Progenitor cell of endocrine pancreas (in vitro differentiated cells): ENCODE data around the gene EIF1. TPM values are rescaled to one million over a fixed set of nuclear protein-coding genes. Genes with fewer than 3 reads are reported as not detected.
"Not testable (repeated sequence)": the region's sequence is repeated elsewhere in the genome, so short reads cannot be mapped to it uniquely, and the experiment has no call there.

Experiments used
- DNase-seq: peaks from one replicate; pipeline ENCODE4 v3.0.0; 2021; ENCODE audit warnings: low spot score; ENCODE audit not compliant: unreplicated experiment
- H3K27ac Mint-ChIP-seq: 2 replicates; pipeline ENCODE4 v1.8.0; 2021; ENCODE audit warnings: mild to moderate bottlenecking, moderate library complexity, mixed read lengths
- H3K27me3 Mint-ChIP-seq: 2 replicates; pipeline ENCODE4 v1.8.0; 2021; ENCODE audit warnings: mixed read lengths
- H3K36me3 Mint-ChIP-seq: 2 replicates; pipeline ENCODE4 v1.8.0; 2022; ENCODE audit warnings: mixed read lengths; ENCODE audit not compliant: insufficient read depth
- H3K4me1 Mint-ChIP-seq: 2 replicates; pipeline ENCODE4 v1.8.0; 2021; ENCODE audit warnings: low read depth, mixed read lengths
- H3K4me3 Mint-ChIP-seq: 2 replicates; pipeline ENCODE4 v1.8.0; 2021; ENCODE audit warnings: low read depth, mild to moderate bottlenecking, moderate library complexity, mixed read lengths
- H3K9me3 Mint-ChIP-seq: 2 replicates; pipeline ENCODE4 v1.8.0; 2021; ENCODE audit warnings: low read depth, mixed read lengths
- CTCF ChIP-seq: fragments of 200-600 bp; sonication (generic); IDR thresholded peaks from one replicate; pipeline ENCODE4 v1.5.0; 2021; ENCODE audit warnings: antibody characterized with exemption, mild to moderate bottlenecking; ENCODE audit not compliant: unreplicated experiment
- long read RNA-seq: library from polyadenylated mRNA; unstranded; transcript quantifications from one replicate; pipeline ENCODE4 v2.0.0, GENCODE V29; 2020
- total RNA-seq: library from RNA; stranded (reverse); gene quantifications from 2 replicates; pipeline ENCODE4 v1.2.1, GENCODE V29; 2021

EIF1 gene
- 622 and 652 TPM in 2 replicates for total RNA-seq
- long read RNA-seq, transcript EIF1-203 (4 exons, 2,330 nt), result major isoform, 99 of 139 reads
- long read RNA-seq, partial matches to known transcripts, result 20 of 139 reads
- long read RNA-seq, other reads (novel, unspliced or antisense), result 14 of 139 reads

- Mint-ChIP-seq H3K27ac (peak within 1 kb of the TSS; percentile 100), H3K27me3 (no peaks in the 10 kb centered on the region), H3K36me3 (peaks cover 26% of the 10 kb centered on the region), H3K4me3 (peak within 1 kb of the TSS; percentile 97), H3K9me3 (no peaks in the 10 kb centered on the region), H3K4me1 (peaks cover 14% of the 10 kb centered on the region)
- peak; percentile 99 for DNase-seq
- no peak for TF ChIP-seq CTCF
These were observed at the start of gene EIF1 for GRCh38 chr17:41688641-41689496. EIF1 (plus strand) TSS chr17:41688885; CDS start chr17:41689039, 154 bp downstream.

DNA sequence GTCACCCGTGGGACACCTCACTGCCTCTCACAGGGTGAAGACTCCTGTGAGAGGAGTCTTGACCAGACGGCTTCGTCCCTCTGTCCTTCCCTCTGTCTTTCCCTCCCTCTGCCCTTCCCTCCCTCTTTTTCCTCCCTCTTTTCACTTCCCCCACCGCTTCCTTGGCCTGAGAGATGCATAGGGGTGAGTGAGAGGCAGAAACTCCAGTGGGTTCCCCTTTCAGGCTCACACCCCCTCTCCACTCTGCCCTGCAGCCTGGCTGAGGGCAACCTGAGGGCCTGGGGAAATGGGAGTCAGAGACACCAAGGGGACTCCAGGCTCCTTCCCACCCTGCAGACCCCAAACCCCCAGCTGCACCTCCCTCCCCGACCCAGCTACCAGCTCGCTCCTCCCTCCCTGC is 49.7 kb upstream of the EIF1 start:
- Mint-ChIP-seq H3K4me3 (no peak overlapping the region), H3K27me3 (peaks cover 3% of the 10 kb centered on the region), H3K4me1 (peaks cover 1% of the 10 kb centered on the region), H3K9me3 (no peaks in the 10 kb centered on the region), H3K27ac (no peak overlapping the region), H3K36me3 (no peaks in the 10 kb centered on the region)
- no peak for TF ChIP-seq CTCF
- no peak for DNase-seq

DNA sequence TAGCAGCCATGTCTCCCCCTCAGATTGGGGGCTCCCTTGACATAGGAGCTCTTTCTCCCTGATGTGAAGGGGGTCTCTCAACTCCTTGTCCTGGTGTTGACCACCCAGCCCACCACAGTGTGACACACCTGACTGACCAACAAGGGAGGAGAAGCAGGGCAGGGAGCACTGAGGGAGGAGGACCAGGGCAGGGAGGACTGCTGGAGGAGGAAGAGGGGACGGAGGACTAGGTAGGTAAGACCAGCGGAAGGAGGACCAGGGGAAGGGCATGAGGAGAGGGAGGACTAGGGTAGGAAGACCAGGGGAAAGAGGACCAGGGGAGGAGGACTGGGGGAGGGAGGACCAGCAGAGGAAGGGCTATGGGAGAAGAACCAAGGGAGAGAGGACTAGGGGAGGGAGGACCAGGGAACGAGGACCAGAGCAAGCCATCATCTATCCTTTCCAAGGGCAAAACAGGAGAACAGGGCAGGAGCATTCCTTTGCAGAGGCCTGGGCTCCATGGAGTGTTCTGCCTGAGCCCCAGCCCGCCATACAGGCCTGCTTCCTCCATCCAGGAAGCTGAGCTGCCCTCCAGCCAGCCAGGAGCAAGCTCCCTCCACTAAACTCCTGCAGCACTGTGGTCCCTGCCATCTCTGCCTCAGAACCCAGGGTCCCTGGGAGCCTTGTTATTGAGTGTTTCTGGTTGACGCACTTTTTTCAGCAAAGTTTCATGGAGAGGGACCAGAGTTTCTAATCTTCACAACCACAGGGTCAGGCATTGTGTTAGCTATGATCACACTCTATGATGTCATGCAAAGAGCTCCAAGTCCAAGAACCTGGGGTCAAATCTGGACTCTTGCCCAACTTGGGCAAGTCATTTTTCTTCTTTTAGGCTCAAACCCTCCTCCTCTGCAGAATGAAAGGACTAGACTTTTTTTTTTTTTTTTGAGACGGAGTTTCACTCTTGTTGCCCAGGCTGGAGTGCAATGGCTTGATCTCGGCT is 48.9 kb upstream of the EIF1 start:
- H3K9me3 Mint-ChIP-seq, result no peaks in the 10 kb centered on the region
- no peak for TF ChIP-seq CTCF
- DNase-seq, result no peak
- no peak overlapping the region for H3K4me3 Mint-ChIP-seq
- peaks cover 1% of the 10 kb centered on the region for H3K4me1 Mint-ChIP-seq
- no peaks in the 10 kb centered on the region for H3K36me3 Mint-ChIP-seq
- no peak overlapping the region for H3K27ac Mint-ChIP-seq
- peaks cover 3% of the 10 kb centered on the region for H3K27me3 Mint-ChIP-seq

DNA sequence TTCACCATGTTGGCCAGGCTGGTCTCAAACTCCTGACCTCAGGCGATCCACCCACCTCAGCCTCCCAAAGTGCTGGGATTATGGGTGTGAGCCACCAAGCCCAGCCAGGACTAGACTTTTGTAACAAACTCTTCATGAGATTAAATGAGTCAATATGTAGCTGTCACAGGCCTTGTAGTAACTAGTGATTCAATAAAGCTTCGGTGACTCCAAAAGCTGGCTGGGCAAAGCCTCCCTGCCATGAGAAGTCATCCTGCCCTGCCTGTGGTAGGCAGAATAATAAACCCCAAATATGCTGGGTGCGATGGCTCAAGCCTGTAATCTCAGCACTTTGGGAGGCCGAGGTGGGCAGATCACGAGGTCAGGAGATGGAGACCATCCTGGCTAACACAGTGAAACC is 48.1 kb upstream of the EIF1 start:
- not testable (repeated sequence) for DNase-seq, H3K4me1 Mint-ChIP-seq, H3K27ac Mint-ChIP-seq, H3K36me3 Mint-ChIP-seq, H3K9me3 Mint-ChIP-seq, H3K4me3 Mint-ChIP-seq, H3K27me3 Mint-ChIP-seq

DNA sequence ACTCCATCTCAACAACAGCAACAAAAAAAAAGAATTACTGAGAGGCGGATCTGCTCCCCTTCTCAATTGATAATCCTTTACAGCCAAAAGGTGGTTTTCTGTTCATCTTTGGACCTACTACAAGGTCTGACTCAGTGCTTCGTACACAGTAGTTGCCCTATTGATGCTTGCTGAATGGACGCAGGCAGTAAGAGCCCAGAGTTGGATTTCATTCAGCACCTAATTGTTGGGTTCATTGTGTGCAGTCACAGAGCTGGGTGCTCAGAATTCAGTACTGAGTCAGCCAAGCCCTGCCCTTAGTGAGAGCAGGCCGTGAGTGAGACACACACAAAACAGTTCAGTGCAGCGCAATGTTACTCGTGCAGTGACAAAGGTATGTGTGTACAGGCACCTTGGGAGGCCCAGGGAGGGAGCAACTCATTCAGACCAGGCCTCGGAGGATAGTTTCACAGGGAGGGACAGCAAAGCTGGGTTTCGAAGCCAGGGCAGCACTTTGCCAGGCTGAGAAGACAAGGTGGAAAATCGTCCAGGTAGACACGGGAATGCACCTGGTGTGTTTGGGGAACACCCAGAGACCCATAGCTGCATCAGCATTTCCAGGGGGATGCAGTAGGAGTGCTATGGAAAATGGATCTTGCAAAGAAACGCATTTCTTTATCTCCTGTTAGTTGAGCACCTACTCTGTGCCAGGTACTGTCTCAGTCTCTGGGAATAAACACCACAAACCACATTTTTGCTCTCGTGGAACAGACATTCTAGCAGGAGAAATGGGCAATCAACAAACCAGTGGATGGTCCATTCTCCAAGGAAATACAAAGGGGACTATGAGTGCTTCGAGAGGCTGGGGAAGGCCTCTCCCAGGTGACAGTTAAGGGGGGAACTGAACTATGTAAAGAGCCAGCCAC is 46.2 kb upstream of the EIF1 start:
- H3K9me3 Mint-ChIP-seq, result no peaks in the 10 kb centered on the region
- DNase-seq, result no peak
- H3K27me3 Mint-ChIP-seq, result peaks cover 3% of the 10 kb centered on the region
- no peak overlapping the region for H3K27ac Mint-ChIP-seq
- no peak for TF ChIP-seq CTCF
- no peaks in the 10 kb centered on the region for H3K36me3 Mint-ChIP-seq
- no peaks in the 10 kb centered on the region for H3K4me1 Mint-ChIP-seq
- H3K4me3 Mint-ChIP-seq, result no peak overlapping the region
